IPS DF 19.7 (cell line): ENCODE results near the gene ANKFY1.
A peak's percentile ranks its signal among the peaks of the same experiment; 100 is the strongest.
"Not testable (repeated sequence)": the region's sequence is repeated elsewhere in the genome, so short reads cannot be mapped to it uniquely, and the experiment has no call there.

Experiments
- DNase-seq: peaks from one replicate; pipeline ENCODE4 v3.0.0-alpha.2; 2013; ENCODE audit warnings: low read depth, low spot score

The ANKFY1 gene

DNA sequence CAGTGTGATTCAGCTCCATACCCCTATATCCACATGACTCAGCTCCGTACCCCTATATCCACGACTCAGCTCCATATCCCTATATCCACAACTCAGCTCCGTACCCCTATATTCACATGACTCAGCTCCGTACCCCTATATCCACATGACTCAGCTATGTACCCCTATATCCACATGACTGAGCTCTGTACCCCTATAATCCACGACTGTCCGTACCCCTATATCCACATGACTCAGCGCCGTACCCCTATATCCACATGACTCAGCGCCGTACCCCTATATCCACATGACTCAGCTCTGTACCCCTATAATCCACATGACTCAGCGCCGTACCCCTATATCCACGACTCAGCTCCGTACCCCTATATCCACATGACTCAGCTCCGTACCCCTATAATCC lies 104.0 kb downstream of the ANKFY1 start:
- DNase-seq: no peak

DNA sequence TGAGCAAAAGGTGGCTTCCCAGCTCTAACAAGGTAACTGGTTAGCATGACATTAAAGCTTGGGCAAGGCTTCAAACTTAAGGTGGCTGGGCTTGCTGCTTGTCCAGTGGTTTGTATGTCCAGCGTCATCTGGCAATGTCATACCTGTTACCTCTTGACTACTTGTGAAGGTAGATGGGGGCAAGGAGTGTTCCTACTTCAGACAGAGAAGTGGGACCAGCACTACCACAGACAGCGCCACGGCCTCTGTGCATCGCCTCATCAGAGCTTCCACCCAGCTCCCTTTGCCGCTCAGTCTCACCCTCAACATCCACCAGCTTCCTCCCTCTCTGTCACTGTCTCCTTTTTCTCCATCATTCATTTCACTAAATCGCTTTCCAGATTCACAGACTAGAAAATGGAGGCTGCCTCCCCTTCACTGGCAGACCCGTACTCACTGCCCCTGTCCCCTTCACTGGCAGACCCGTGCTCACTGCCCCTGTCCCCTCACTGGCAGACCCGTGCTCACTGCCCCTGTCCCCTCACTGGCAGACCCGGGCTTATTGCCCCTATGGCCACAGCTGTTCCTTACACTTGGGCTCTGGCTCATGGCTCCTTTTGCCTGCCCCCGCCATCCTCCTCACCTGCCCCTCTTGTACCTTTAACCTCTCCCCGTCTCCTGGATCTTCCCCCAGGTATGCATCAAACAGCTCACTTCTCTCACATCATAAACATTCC lies 106.0 kb downstream of the ANKFY1 start:
- DNase-seq: no peak

DNA sequence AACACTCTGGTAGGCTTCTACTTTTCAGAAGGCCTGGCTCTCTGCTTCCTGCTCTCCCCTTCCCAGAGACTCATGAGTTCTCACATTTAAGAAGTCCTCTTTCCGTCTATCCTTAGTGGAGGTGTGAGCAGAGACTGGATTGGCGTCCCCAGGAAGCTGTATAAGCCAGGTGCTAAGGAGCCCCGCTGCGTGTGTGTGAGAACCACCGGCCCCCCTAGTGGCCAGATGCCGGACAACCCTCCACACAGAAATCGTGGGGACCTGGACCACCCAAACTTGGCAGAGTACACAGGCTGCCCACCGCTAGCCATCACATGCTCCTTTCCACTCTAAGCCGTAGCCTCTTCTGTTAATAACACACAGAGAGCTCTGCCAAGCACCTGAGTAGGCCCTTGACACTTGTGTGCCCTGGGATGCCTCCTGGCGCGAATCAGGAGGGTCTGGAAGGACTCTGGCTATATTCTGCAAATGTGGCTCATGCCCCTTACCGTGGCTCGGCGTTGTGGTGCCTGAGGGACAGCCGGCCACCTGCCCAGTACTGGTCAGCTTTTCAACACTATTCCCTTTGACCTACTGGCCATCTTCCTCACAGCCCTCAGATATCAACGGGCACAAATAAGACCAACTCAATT lies 106.9 kb downstream of the ANKFY1 start:
- no peak for DNase-seq

DNA sequence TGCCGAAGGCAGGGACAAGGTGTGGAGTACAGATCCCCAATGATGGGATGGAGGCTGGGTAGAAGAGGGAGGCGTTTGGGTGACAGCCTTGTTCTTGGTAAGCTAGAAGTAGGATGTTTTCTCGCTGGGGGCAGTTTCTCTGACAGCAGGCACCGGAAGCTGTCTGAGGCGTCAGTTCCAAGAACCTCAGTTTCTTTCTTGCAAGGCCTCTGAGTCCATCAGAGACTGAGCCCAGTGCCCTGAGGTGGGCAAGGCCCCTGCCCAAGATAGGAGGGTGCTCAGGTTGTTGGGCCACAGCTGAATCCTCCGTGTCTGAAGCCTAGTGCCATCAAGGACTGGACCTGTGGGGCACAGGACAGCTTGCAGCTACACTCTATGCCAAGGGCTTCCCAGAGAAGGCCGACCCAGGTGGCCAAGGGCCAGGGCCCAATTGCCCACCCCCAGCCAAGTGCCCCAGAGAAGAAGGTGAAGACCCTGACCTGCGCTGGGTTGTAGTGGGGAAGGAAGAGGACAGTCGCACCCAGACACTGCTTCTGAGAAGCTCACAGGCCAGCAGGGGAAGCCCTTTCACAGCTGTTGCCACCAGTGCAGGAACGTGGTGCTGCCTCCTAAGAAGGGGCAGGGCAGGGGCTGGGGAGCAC lies 107.7 kb downstream of the ANKFY1 start:
- no peak for DNase-seq

DNA sequence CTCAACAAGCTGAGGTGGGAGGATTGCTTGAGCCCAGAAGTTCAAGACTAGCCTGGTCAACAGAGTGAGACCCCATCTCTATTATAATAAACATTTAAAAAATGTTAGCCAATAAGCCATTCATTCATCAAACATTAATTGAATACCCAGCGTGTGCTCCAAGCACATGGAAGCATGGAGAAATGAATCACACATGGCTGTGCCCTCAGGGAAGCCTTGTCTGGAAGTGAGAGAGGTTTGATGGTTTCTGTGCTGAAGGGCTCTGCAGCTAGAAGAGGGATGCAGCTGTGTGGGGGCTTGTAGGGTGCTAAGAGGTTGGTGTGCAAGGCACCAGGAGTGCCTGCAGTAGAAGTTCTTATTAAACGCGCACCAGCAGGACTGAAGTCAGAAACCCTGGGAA lies 109.6 kb downstream of the ANKFY1 start:
- DNase-seq: no peak

DNA sequence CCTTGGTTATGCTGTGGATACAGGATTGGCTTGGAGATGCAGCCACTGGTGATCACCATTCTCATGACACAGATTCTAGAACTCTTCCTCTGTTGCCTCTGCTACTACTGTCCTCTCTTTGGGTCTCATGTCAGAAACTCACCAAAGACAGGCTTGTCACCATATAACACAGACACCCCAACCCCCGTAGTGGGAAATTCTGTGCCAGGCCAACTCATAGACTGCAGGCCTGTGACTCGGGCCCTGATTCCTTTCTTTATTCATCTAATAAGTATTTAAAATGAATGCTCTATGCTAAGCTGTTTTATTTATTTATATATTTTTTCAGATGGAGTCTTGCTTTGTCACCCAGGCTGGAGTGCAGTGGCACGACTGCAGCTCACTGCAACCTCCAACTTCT lies 111.3 kb downstream of the ANKFY1 start:
- no peak for DNase-seq

DNA sequence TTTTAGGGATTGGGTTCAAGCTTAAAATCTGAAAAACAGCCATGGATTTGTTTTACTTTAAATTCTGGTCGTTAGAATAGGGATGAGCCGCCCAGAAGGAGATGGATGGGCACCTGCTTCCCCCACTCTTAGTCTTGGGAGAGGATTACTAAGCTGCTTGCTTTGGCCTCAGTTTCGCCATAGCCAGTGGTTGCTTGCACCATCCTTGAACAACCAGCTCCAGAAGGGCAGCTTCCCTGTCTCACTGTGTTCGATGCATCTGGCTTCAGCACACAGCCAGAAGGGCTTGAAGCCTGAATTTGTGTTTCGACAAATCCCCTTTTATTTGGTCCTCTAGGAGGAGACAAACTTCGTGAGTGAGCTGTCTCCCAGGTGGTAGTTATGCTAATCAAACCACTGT lies 113.7 kb downstream of the ANKFY1 start:
- DNase-seq: no peak

DNA sequence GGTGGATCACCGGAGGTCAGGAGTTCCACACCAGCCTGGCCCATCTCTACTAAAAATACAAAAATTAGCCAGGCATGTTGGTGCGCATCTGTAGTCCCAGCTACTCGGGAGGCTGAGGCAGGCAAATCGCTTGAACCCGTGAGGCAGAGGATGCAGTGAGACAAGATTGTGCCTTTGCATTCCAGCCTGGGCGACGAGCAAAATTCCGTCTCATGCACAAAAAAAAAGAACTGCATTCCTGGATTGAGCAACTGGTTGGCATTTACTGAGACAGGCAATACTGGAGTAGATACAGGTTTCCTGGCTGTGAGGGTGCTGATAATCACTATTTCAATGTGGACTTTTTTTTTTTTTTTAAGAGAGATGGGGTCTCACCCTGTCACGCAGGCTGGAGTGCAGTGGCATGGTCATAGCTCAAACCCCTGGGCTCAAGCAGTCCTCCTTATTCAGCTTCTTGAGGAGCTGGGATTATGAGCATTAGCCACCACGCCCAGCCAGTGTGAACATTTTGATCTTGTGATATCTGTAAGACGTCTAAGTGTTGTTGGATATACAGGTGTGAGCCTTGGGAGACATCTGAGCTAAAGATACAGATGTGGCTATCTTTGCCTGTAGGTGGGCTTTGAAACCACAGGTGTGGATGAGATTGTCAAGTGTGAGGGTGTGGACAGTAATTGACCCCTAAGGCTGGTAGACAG lies 115.0 kb downstream of the ANKFY1 start:
- no peak for DNase-seq

DNA sequence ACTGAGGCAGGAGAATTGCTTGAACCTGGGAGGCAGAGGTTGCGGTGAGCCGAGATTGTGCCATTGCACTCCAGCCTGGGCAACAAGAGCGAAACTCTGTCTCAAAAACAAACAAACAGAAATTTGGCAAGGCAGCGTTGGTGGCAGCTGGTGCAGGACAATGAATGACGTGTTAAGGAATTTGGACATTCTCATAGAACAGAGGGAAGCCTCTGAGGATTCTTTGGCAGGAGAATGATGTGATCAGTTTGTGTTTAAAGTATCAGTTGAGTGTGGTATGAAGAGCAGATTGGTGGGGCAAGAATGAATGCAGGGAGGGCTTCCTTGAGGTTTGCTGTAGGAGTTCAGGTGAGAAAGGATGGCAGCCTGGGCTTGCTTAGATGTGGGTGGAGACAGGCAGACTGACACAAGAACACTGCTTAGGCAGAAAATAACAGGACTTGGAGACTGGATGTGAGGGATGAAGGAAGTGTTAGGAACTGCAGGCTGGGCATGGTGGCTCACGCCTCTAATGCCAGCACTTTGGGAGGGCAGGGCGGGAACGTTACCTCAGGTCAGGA lies 115.9 kb downstream of the ANKFY1 start:
- no peak for DNase-seq

DNA sequence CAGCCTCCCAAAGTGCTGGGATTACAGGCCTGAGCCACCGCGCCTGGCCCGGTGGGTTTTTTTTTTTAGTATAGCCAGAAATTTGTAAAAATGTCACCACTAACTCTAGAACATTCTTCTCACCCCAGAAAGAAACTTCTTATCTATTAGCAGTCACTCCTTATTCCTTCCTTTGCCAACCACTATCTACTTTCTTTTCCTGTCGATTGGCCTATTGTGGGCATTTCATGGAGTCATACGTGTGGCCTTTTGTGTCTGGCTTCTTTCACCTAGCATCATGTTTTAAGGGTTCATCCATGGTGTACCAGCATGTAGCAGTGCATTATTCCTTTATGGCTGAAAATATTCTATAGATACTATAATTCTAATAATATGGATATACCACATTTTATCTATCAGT lies 117.1 kb downstream of the ANKFY1 start:
- no peak for DNase-seq

DNA sequence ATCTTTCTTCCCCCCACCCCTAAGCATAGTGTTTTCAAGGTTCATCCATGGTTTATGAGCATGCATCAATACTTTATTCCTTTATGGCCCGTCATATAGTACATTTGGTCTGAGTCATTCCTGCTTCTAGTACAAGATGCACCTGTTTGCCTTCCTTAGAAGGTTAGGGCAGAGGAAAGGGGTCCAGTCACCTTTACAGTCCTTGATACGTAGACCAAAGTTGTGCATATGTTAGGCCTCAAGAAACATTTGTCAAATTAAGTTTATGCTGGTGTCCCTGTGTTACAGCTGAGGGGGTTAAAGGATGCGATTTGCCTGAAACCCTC lies 119.4 kb downstream of the ANKFY1 start:
- no peak for DNase-seq

DNA sequence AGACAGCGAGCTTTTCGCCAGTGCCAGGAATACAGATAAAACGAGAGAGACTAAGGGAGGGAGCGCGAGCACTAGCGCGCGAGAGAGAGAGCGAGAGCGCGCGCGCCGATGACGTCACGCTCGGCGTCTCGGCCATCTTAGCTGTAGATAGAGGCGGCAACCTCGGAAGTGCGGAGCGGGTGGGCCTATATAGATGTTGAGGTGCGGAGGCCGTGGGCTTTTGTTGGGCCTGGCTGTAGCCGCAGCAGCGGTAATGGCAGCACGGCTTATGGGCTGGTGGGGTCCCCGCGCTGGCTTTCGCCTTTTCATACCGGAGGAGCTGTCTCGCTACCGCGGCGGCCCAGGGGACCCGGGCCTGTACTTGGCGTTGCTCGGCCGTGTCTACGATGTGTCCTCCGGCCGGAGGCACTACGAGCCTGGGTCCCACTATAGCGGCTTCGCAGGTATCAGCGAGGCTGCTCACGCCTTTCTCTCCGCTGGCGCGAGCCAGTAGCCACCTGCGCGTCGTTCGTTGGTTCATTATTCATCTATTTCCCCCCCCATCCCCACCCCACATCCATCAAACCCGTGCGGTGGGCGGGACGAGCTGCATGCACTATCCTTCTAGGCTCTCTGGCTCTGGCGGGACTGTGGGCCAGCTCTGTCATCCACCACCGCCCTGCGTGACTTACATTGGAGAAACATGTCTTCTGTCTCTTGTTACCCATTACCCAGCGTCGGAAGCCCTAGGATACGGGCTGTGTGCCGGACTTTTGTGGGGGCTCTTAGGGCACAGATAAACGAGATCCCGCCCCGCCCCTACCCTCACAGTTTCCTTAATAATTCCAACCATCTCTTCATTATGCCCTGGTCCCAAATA lies 120.0 kb downstream of the ANKFY1 start:
- peak; percentile 75 for DNase-seq

DNA sequence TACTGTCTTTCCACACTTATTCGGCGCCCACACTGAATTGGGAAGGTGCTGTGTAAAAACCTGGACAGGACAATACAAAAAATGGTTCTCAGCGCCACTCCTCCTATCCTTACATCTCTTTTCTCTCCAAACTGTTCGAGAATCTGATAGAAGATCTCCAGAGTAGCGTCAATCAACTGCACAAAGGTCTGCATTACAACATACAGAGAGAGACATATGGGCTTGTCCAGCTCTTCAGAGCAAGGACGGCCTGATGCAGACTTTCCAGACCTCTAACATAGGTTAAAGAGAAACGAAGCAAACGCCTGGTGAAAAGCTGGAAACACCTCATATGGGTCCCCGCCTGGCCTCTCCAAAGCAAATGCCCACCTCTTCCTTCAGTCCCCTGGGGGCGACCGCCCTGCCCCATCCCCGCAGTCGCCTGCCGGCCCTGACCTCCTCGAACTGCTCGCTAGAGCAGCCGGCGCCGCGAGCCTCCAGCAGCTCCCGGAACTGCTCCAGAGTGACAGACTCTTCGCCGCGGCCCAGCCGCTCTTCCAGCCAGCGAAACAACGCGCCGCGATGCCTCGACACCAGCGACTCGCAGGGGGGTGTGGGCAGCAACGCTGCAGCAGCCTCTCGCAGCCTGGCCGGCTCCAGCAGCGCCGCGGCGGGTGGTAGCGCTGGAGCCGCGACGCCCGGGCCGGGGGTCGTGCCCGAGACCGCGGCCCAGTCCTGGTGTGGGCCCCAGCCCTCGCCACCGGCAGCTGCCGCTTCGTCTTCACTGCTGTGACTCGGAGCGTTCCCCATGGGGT lies 121.5 kb downstream of the ANKFY1 start:
- DNase-seq: no peak

DNA sequence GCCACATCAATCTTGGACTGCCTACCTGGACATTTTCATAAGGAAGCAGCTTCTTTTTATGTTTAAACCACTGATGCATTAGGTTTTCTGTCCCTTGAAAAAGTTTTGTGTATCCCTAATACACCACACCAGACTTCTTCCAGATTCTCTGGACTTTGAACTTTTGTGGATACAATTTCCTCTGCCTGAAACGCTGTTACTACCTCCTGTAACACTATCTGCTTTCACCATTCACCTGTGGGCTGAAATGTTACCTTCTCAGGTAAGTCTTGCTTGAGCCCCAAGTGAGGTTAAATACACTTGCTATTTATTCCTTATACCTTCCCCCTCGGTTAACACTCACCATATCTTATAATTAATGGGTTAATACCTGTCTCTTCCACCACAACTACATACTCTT lies 123.7 kb downstream of the ANKFY1 start:
- no peak for DNase-seq

DNA sequence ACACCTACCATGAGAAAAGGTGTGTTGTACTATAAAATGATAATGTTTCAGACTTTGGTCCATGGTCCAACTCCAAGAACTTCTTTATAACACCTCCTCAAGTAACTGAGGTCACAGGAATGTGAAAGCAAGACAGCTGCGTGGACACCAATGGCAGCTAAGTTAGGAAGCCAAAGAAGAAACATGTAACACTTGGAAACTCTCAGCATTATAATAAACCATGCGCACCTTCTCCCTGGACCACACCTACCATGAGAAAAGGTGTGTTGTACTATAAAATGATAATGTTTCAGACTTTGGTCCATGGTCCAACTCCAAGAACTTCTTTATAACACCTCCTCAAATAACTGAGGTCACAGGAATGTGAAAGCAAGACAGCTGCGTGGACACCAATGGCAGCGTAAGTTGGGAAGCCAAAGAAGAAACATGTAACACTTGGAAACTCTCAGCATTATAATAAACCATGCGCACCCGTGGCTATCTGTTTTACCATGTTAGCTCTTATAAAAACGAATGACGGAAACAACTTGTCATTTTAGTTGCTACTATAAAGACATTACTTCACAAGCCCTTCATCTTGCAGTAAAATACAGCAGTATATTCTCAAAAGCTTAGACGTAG lies 124.8 kb downstream of the ANKFY1 start:
- not testable (repeated sequence) for DNase-seq

DNA sequence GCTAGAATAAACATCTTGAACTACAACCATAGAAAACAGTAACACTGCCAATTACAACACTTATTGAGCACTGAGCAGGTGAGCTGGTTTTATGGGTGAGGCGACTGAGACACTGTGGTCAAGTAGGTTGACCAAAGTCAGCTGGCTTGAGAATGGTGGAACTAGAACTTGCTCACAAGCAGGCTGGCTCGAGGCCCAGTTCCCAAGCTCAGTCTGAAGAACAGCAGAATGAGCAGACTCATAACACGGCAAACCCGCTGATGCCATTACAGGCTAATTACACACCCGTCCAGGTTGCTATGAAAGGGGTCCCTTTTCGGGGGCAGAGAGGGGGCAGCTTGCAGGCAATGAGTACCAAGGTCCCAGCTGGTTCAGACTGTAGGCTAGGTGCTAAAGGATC lies 127.4 kb downstream of the ANKFY1 start:
- DNase-seq: no peak

DNA sequence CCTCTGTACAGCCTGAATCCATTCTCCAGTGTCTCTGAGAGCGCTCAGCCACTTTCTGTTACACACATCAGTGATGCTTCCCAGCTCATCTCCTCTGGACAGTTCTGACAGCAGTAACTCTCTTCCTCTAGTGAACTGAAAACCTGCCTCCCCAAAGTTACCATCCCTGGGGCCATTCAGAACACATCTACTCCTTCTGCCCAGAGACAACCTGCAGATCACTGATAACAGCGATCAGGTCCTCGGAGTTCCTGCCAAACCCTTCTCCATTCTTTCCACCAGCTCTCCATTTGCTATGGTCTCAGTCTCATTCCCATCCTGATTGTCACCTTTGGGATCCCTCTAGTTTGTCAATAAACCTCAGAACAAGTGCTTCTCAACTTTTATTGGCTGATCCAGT lies 128.3 kb downstream of the ANKFY1 start:
- no peak for DNase-seq

DNA sequence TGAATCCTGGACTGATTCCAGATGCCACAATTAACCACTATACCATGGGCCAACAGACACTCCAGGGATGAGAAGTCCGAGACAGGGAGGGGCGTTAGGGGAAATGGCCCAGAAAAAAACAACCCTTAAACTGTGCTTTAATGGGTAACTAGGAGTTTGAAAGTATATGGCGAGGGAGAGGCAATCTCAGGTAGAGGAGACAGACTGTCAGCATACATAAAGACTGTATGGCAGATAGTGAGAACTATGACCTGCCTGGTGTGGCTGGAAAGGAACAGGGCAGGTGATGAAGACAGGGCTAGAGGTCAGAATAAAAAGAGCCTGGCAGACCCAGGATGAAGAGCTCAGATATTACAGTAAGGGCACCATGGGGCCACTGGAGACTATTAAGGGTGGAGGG lies 129.1 kb downstream of the ANKFY1 start:
- DNase-seq: no peak

DNA sequence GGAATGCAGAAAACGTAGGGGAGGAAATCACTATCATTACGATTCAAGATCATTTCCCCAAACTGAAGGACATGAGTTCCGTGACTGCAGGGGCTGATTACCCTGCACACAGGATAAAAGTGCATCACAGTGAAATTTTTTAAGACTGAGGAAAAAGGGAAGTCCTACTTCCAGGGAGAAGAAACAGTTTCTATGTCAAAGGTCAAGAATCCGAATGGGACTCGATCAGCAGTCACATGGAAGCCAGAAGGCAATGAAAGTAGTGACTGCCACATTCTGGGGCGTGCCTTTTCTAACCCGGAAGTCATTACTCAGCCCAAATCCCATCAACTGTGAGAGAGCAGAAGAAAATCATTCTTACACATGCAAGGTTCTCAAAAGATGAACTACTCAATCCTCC lies 133.1 kb downstream of the ANKFY1 start:
- DNase-seq: no peak

DNA sequence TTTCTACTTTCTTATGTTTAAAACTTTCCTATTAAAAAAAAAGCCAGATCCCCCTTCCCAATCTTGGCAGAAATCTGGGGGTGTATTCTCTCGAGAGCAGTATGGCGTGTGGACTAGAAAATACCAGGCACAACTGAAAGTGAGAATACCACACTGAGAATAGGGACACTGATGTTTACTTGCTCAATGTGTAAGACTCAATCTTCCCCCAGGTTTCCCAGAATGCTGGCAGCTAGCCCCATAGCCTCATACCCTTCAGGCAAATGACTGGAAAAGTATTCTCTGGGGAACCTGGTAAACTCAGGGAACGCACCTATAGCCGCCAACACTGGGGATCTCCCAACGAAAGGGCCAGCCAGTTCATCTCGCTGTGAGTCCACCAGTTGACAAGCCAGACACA lies 136.2 kb downstream of the ANKFY1 start:
- no peak for DNase-seq
